Stimulated activated CD4-positive, alpha-beta T cell treated with anti-CD3 and anti-CD28 coated beads, Interleukin-4, amount 100 ng/mL, for 24 hours (primary cell): ENCODE measurements around the gene PODXL.
"Not testable (repeated sequence)": the region's sequence is repeated elsewhere in the genome, so short reads cannot be mapped to it uniquely, and the experiment has no call there.

Experiments used
- DNase-seq: peaks from one replicate; pipeline ENCODE4 v3.0.0-alpha.2; 2020

The PODXL gene

GRCh38 chr7:131536361-131536849 is 20.0 kb downstream of the PODXL start:
- DNase-seq, result no peak

GRCh38 chr7:131533566-131534561 is 22.6 kb downstream of the PODXL start:
- DNase-seq, result no peak

DNA sequence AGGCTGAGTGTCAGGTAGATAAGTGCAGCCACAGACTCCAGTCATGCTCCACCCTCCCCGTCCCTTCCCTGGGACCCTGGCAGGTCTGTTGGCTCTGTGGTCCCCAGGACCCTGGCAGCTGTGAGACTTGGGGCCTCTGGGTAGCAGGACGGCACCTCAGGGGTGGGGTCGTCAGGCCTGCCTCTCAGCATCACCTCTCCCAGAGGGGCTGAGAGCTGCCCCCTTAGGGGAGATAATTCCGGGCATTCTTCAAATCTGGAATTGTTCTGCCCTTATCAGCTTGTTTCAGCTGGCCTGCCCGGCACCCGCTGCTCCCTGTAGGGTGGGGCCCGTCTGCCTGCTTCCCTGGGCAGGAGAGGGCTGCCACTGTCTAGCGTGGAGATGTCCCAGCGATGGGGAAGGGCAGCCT is 23.3 kb downstream of the PODXL start:
- DNase-seq, result no peak

- no peak for DNase-seq
Measured at GRCh38 chr7:131532570-131533091, 23.8 kb downstream of the PODXL start.

DNA sequence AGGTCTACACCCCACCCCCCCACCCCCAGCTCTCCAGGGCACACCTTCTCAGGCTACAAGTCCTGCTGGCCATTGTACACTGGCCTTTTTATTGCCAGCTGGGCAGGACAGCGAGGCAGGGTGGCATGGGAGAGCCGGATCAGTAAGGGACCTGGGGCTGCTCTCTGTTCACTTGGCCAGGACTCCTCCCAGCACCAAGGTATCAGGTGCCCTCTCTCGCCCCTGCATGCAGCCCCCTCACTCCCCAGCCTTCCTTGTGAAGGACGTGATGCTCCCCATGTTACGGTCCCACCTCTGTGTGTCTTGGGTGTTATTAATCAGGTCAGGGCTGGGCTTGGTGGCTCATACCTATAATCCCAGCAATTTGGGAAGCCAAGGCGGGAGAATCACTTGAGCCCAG is 26.3 kb downstream of the PODXL start:
- no peak for DNase-seq

DNA sequence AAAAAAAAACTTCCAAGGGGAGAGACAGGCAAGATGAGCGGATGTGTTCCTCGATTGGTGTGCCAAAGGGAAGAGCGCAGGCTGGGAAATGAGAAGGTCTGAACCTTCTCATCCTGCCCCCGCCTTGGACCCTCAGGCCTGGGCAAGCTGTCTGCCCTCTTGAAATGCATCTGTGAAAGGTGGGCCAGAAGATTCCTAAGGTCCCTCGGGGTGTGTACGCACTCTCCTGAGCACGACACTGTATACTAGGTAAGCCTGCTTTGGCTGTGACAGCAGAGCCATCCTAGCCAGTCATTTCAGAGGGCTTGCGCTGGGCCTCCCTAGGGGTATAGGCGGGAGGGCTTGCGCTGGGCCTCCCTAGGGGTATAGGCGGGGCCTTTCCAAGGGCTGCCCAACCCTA is 26.8 kb downstream of the PODXL start:
- DNase-seq, result no peak

DNA sequence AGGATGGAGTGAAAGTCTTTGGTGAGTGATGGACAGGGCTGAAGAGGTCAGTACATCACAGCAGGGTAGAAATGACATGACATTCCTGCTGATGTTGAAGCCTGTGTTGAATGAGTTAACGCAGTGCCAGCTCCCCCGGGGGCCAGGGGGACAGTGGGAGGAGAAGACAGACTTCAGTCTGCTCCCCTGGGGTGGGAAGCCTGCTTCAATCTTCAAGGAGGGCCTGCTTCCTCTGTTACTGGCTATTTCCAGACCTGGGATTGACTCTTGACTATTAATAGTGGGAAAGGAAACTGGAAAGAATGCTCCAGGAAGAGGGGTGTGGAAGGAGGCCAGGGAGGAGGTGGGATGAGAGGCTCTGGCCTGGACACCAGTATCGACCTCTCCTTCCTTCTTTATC is 27.2 kb downstream of the PODXL start:
- no peak for DNase-seq

DNA sequence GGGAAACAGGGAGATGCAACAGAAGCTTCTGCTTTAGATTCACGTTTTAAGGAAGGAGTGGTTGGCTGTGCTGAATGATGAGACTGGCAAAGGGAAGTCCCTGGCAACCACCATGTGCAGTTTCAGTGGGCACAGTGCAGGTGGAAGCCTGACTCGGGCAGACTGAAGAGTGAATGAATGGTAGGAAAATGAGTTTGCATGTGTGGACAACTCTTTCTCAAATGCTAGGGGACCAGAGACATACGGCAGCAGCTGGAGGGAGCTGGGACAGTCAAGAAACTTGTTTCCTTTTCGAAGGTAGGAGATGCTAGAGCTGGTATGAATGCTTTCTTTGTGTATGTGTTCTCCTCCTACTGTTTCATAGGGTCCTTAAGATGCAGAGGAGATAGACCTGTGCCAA is 29.0 kb downstream of the PODXL start:
- no peak for DNase-seq

DNA sequence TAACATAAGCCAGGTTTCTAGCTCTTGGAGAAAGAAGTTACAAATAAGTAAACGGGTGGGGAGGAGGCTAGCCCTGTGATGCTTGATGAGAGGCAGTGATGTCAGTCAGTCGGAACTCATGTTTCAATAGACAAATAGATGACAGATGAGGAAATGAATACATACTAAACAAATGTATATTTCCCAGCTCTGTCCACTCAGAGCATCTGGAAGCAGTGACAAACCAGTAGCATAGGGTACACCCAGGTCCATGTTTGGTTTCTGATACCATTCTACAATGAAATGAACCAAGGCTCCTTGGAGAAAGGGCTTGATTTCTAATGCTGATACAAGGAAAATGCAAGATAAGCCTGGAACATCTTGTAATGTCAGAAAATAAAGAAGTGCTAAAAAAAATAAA is 30.6 kb downstream of the PODXL start:
- no peak for DNase-seq

- DNase-seq, result no peak
Measured at GRCh38 chr7:131524703-131525102, 31.7 kb downstream of the PODXL start.

DNA sequence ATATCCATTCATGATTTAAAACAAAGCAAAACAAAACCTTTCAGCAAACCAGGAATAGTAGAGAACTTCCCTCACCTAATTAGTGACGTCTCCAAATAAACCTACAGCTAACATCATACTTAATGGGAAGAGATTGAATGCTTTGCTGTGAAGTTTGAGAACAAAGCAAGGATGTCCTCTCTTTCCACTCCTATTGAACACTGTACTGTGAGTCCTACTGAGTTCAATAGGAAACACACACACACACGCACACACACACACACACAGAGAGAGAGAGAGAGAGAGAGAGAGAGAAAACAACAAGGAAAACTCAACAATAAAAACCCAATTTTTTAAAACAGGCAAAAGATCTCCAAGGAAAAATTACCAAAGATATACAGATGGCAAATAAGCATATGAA is 32.3 kb downstream of the PODXL start:
- DNase-seq, result no peak

GRCh38 chr7:131522325-131522930 is 34.0 kb downstream of the PODXL start:
- DNase-seq, result no peak

DNA sequence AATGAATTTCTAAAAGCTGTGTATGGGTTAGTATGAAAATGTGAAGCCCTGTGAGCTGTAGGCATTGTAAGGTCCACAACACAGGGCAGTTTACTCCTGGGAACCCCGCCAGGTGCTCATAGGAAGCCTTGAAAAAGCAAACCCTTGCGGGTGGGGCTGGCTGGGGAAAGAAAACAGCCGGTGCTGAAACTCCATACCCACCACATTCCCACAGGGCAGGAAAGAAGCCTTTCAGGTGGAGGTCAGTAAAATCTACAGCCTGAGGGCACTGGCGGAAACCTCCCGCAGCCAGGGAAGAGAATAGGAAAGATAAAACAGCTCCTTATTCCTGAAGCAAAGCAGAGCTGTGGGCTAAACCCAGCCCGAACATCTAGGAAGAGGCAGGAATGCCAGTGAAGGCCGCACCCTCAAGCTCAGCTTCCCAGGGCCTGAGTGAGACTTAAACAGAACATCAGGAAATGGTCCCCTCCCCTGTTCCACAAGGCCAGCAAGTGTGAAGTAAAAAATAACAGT is 34.7 kb downstream of the PODXL start:
- DNase-seq, result no peak

- DNase-seq, result no peak
Measured at GRCh38 chr7:131518626-131519025, 37.8 kb downstream of the PODXL start.

DNA sequence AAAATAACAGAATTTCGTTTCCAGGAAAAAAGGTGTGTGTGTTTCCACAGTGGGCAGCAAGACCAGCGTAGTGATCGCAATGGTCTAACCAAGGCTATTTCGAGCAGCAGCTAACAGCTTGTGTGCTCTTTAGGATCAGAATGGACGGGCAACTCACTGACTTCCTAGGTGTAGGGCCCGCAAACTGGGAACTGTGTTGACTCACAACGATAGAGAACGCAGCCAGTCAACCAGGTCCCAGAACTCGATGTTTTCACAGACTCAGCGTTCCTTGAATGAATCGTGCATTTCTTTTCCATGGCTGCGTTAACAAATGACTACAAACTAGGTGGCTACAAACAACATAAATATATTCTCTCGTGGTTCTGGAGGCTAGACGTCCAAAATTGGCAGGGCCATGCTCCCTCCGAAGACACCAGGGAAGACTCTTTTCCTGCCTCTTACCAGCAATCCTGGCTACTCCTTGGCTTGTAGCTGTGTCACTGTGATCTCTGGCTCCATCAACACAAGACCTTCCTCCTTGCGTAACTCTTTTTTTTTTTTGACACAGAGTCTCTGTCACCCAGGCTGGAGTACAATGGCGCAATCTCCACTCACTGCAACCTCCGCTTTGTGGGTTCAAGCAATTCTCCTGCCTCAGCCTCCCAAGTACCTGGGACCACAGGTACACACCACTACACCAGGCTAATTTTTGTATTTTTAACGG is 39.1 kb downstream of the PODXL start:
- DNase-seq, result no peak

DNA sequence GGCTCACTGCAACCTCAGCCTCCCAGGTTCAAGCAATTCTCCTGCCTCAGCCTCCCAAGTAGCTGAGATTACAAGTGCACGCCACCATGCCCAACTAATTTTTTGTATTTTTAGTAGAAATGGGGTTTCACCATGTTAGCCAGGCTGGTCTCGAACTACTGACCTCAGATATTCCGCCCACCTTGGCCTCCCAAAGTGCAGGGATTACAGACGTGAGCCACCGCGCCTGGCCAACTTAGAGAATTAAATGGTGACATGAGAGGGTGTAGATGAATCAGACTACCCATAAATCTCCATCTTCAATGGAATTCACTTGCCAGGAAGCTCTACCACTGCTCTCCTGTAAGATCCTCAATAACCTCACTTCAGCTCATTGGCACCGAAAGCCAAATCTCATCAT is 41.0 kb downstream of the PODXL start:
- not testable (repeated sequence) for DNase-seq

DNA sequence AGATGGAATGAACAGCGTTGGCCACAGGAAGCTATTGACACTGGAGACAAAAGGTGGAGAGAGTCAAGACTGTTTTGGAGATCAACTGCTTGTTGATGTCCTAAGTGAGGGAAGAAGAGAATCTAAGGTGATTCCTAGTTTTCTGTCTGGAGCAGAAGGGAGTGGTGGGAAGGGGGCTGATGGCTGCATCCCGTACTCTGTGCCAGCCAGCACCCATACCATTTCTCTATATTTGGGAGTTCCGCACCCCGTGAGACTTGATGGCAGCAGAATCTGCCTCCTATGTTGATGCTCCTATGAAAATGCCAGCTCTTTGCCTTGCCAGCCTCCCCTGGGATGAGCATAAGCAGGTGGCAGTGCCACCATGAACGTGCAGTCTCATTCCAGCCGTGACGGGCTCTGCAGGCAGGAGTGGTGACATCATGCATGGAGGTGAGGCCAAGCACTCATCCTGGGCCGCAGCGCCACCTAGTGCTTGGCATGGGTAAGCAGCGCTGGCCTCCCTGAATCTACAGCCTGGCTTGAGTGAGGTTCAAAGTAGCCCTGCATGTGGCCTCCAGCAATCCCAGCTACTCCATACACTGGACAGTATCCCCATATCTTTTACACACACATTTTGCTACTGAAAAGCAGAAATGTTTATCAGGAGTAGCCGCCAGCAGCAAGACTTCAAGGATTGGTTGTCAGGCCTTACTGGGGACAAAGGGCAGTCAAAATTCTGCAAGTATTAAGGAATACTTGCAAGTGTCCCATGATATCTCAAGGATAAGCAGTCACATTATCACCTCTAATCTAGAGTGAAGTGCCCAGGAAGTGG is 43.0 kb downstream of the PODXL start:
- DNase-seq, result peak; percentile 82

DNA sequence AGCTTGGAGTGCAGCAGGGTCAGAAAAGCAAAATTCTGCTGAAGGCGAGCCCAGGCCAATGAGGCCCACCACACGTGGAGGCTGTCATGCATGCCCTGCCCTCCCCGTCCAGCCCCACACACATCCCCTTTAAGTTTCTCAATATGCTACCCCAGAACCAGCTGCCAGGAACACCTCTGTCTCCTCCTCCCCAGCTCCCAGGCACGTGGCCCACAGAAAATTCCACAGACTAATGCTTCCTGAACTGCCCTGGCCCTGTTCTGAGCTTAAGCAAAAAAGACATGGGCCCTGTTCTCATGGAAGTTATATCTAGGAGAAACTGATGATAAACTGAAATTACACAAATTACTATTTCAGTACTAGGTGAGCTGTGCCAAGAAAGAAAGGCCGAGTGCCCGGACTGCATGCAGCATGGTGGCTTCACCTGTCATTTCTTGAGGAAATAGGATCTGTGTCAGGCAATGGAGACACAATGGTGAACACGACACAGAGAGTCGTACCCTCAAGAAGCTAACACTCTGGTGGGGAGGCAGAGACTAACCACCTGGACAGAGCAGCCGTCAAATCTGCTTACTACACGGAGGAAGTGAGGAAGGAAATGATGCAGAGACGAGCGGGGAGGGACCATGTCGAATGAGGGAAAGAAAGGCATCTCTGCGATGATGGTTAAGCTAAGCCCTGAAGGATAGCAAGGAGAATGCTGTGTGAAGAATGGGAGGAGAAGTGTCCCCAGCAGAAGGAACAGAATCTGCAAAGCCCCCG is 44.5 kb downstream of the PODXL start:
- DNase-seq, result no peak

- no peak for DNase-seq
Measured at GRCh38 chr7:131511071-131511470, 45.4 kb downstream of the PODXL start.

DNA sequence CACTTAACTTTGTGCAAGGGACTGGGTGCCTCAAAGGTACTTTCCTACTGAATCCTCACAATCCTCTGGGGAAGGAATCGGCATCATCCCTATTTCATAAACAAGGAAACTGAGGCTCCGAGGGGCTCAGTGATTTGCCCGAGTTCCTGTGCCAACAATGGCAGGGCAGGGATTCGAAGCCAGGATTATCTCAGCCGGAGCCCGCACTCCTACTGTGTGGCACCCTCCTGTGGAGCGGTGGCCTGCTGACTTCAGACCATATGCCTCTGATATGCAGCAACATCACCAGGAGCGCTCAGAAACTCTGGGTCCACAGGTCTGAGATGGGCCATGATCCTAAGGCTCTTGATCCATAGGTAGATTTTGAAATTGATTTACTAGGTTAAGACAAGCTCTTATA is 46.6 kb downstream of the PODXL start:
- no peak for DNase-seq

- DNase-seq, result no peak
Measured at GRCh38 chr7:131508754-131509486, 47.5 kb downstream of the PODXL start.
